ENCODE results near the gene ADGRG6. TPM values are rescaled to one million over a fixed set of nuclear protein-coding genes. Genes with fewer than 3 reads are reported as not detected.

Gene ADGRG6
- total RNA-seq, 4 donors from 2014 or later: 15.7 to 43.3 (median 32.2) TPM

GRCh38 chr6:142334294-142334693 is 32.5 kb downstream of the ADGRG6 start:
- no peaks in the 10 kb centered on the region for H3K4me1 ChIP-seq
- no peak for TF ChIP-seq CTCF (IDR thresholded peaks at IDR 0.05)
- no peaks in the 10 kb centered on the region for H3K27me3 ChIP-seq
- no peaks in the 10 kb centered on the region for H3K36me3 ChIP-seq
- H3K9me3 ChIP-seq: no peaks in the 10 kb centered on the region
- no peak overlapping the region for H3K4me3 ChIP-seq
- no peak for DNase-seq
- no peak overlapping the region for H3K27ac ChIP-seq

- Histone ChIP-seq H3K36me3 (no peaks in the 10 kb centered on the region), H3K27me3 (no peaks in the 10 kb centered on the region), H3K4me1 (no peaks in the 10 kb centered on the region), H3K9me3 (no peaks in the 10 kb centered on the region), H3K4me3 (no peak overlapping the region), H3K27ac (no peak overlapping the region)
- DNase-seq: no peak
- TF ChIP-seq POLR2A (IDR thresholded peaks at IDR 0.05) (no peak), CTCF (IDR thresholded peaks at IDR 0.05) (no peak)
These were observed 33.6 kb downstream of the ADGRG6 start for GRCh38 chr6:142335415-142335814.

GRCh38 chr6:142336183-142336582 is 34.4 kb downstream of the ADGRG6 start:
- Histone ChIP-seq H3K36me3 (no peaks in the 10 kb centered on the region), H3K4me3 (no peak overlapping the region), H3K4me1 (no peaks in the 10 kb centered on the region), H3K27ac (no peak overlapping the region), H3K9me3 (no peaks in the 10 kb centered on the region), H3K27me3 (no peaks in the 10 kb centered on the region)
- no peak for TF ChIP-seq CTCF (IDR thresholded peaks at IDR 0.05)
- no peak for TF ChIP-seq POLR2A (IDR thresholded peaks at IDR 0.05)
- no peak for DNase-seq

- TF ChIP-seq CTCF (IDR thresholded peaks at IDR 0.05): no peak
- TF ChIP-seq POLR2A (IDR thresholded peaks at IDR 0.05): no peak
- no peaks in the 10 kb centered on the region for H3K9me3 ChIP-seq
- DNase-seq: no peak
- no peaks in the 10 kb centered on the region for H3K27me3 ChIP-seq
- no peak overlapping the region for H3K4me3 ChIP-seq
- H3K4me1 ChIP-seq: no peaks in the 10 kb centered on the region
- no peak overlapping the region for H3K27ac ChIP-seq
- no peaks in the 10 kb centered on the region for H3K36me3 ChIP-seq
These were observed 35.0 kb downstream of the ADGRG6 start for GRCh38 chr6:142336787-142337186.

- no peaks in the 10 kb centered on the region for H3K4me1 ChIP-seq
- no peaks in the 10 kb centered on the region for H3K27me3 ChIP-seq
- H3K36me3 ChIP-seq: no peaks in the 10 kb centered on the region
- H3K27ac ChIP-seq: no peak overlapping the region
- TF ChIP-seq POLR2A (IDR thresholded peaks at IDR 0.05) (no peak), CTCF (IDR thresholded peaks at IDR 0.05) (no peak)
- H3K9me3 ChIP-seq: no peaks in the 10 kb centered on the region
- DNase-seq: no peak
- H3K4me3 ChIP-seq: no peak overlapping the region
These were observed 37.3 kb downstream of the ADGRG6 start for GRCh38 chr6:142339113-142339512.

- H3K9me3 ChIP-seq: no peaks in the 10 kb centered on the region
- TF ChIP-seq POLR2A (IDR thresholded peaks at IDR 0.05) (no peak), CTCF (IDR thresholded peaks at IDR 0.05) (no peak)
- no peaks in the 10 kb centered on the region for H3K27me3 ChIP-seq
- DNase-seq: no peak
- no peaks in the 10 kb centered on the region for H3K4me1 ChIP-seq
- H3K36me3 ChIP-seq: no peaks in the 10 kb centered on the region
- no peak overlapping the region for H3K27ac ChIP-seq
- H3K4me3 ChIP-seq: no peak overlapping the region
These were observed 38.3 kb downstream of the ADGRG6 start for GRCh38 chr6:142339968-142340658.

Measured in Peyer's patch (tissue), 4 donors.